HepG2 (cell line): ENCODE measurements around the gene RRAD. TPM values are rescaled to one million over a fixed set of nuclear protein-coding genes. Genes with fewer than 3 reads are reported as not detected.

Experiments
- ARID2 ChIP-seq: sonication (generic); formaldehyde crosslinking; IDR thresholded peaks from 2 replicates; pipeline ENCODE4 v1.8.1; 2022; ENCODE audit warnings: mild to moderate bottlenecking, missing genetic modification reagents, borderline replicate concordance
- E2F1 ChIP-seq: sonication (generic); formaldehyde crosslinking; IDR thresholded peaks from 2 replicates; pipeline ENCODE4 v1.5.0; 2020; ENCODE audit warnings: missing genetic modification reagents
- ELF1 ChIP-seq: sonication (generic); formaldehyde crosslinking; IDR thresholded peaks from 2 replicates; pipeline ENCODE4 v1.4.0; 2020; ENCODE audit warnings: missing genetic modification reagents
- HOXA7 ChIP-seq: sonication (generic); formaldehyde crosslinking; IDR thresholded peaks from 2 replicates; pipeline ENCODE4 v1.8.1; 2022; ENCODE audit warnings: mild to moderate bottlenecking, missing genetic modification reagents, moderate library complexity
- JDP2 ChIP-seq: sonication (generic); formaldehyde crosslinking; IDR thresholded peaks from 2 replicates; pipeline ENCODE4 v1.8.1; 2022; ENCODE audit warnings: missing genetic modification reagents, borderline replicate concordance
- KDM4B ChIP-seq: sonication (generic); formaldehyde crosslinking; IDR thresholded peaks from 2 replicates; pipeline ENCODE4 v1.4.0; 2020; ENCODE audit warnings: missing genetic modification reagents
- KDM6A ChIP-seq: IDR thresholded peaks from 2 replicates; pipeline ENCODE4 v1.6.1; 2016; ENCODE audit warnings: low read depth
- NCOA1 ChIP-seq: sonication (generic); formaldehyde crosslinking; IDR thresholded peaks from 2 replicates; pipeline ENCODE4 v1.9.0; 2021; ENCODE audit warnings: missing genetic modification reagents
- RAD51 ChIP-seq: fragments of 450-650 bp; IDR thresholded peaks from 2 replicates; pipeline ENCODE4 v1.6.1; 2016; ENCODE audit warnings: borderline replicate concordance
- RARG ChIP-seq: sonication (generic); formaldehyde crosslinking; IDR thresholded peaks from 2 replicates; pipeline ENCODE4 v1.4.0; 2020; ENCODE audit warnings: low read depth, mild to moderate bottlenecking, missing genetic modification reagents
- RBM39 ChIP-seq: fragments of 200-400 bp; formaldehyde crosslinking; IDR thresholded peaks from one replicate; pipeline ENCODE4 v1.6.1; 2018; ENCODE audit warnings: antibody characterized with exemption, mild to moderate bottlenecking, low read depth, low read length; ENCODE audit not compliant: poor library complexity, severe bottlenecking
- SRF ChIP-seq: IDR thresholded peaks from 2 replicates; pipeline ENCODE4 v1.6.1; 2011; ENCODE audit warnings: mild to moderate bottlenecking, low read depth, low read length, moderate library complexity
- TARDBP ChIP-seq: sonication (generic); formaldehyde crosslinking; IDR thresholded peaks from 2 replicates; pipeline ENCODE4 v1.8.0; 2022; ENCODE audit warnings: mild to moderate bottlenecking, missing genetic modification reagents
- ZHX2 ChIP-seq, 2 experiments: sonication (generic) in 1 of 2; formaldehyde crosslinking in 1 of 2; IDR thresholded peaks; 2 replicates each; pipeline versions ENCODE4 v1.6.1 to v1.9.0; 2014 to 2022; ENCODE audit warnings: antibody characterized with exemption in 1 of 2, borderline replicate concordance in 1 of 2, inconsistent platforms in 1 of 2, low read depth in 1 of 2, missing genetic modification reagents in 1 of 2
- ZNF264 ChIP-seq: sonication (generic); formaldehyde crosslinking; IDR thresholded peaks from 2 replicates; pipeline ENCODE4 v1.4.0; 2020; ENCODE audit warnings: missing genetic modification reagents
- ZNF274 ChIP-seq: sonication (generic); formaldehyde crosslinking; IDR thresholded peaks from 2 replicates; pipeline ENCODE4 v1.5.1; 2020; ENCODE audit warnings: mild to moderate bottlenecking, missing genetic modification reagents
- ZNF720 ChIP-seq: sonication (generic); formaldehyde crosslinking; IDR thresholded peaks from 2 replicates; pipeline ENCODE4 v1.4.0; 2020; ENCODE audit warnings: missing genetic modification reagents
- ZNF784 ChIP-seq: sonication (generic); formaldehyde crosslinking; IDR thresholded peaks from 2 replicates; pipeline ENCODE4 v1.5.1; 2020; ENCODE audit warnings: missing genetic modification reagents, mild to moderate bottlenecking, borderline replicate concordance
- ZSCAN21 ChIP-seq: sonication (generic); formaldehyde crosslinking; IDR thresholded peaks from 2 replicates; pipeline ENCODE4 v1.8.0; 2022; ENCODE audit warnings: mild to moderate bottlenecking, missing genetic modification reagents, moderate library complexity, borderline replicate concordance
- polyA plus RNA-seq, 8 experiments: library from polyadenylated mRNA; depleted of rRNA in 3 of 8; stranded (reverse) in 7 of 8; unstranded in 1 of 8; fragments of >200 nt; fragmentation: Illumina TruSeq in 4 of 8; extraction: Trizol in 4 of 8; gene quantifications; 2 replicates each; pipeline versions ENCODE4 v1.2.1 to v1.2.3, GENCODE V29; 2011 to 2016; ENCODE audit warnings: low read depth in 4 of 8, missing spikeins in 1 of 8, mixed read lengths in 1 of 8; ENCODE audit not compliant: insufficient read depth in 1 of 8
- total RNA-seq, 5 experiments: library from RNA; depleted of rRNA; stranded (reverse); fragments of >200 nt; fragmentation: Illumina TruSeq; extraction: Trizol; gene quantifications; 2 replicates each; pipeline ENCODE4 v1.2.3, GENCODE V29; 2016; ENCODE audit warnings: low read depth in 1 of 5
- TF ChIP-seq, protein P1 (sequence below): sonication (generic); formaldehyde crosslinking; IDR thresholded peaks from 2 replicates; pipeline ENCODE4 v1.8.1; 2023; ENCODE audit warnings: mild to moderate bottlenecking, missing genetic modification reagents

RRAD gene
- total and polyA plus RNA-seq, 2 of the 13 experiments (the other 11 are each of a cell fraction or from before 2014, with no cell fraction given): 0.80 to 1.1 TPM

DNA sequence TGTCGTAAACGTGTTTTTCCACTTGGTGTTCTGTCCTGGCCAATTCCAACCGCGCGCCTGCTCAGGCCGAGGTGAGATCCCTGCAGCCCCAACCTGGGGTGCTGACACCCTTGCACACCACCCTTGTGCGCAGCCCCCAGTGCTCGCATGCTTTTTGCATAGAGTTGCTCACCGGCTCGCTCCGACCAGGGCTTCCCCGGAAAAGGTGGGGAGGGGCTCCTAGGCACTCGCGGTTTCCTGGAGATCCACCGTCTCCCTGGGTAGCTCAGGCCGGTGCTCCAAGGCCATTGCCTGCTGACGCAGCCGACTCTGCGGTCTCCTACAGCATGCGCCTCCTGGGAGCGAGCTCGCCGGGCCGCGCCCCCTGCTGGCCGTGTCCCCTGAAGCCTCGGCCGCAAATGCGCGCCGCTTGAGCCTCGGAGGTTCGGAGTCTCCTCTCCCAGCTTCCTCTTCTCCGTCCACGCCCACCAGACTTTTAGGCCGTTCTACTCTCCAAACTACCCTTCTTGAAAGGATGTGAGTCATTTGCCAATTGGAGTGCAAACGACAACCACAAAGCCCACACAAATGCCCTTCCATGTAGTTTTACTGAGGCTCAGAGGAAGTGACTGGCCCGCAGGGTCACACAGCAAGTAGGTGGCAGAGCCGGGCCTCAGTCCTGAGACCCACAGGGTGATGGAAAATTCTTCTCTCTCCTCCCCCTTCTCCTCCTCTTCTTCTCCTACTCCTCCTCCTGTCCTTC, 52.2 kb downstream of the RRAD start (continued):
- TF ChIP-seq RBM39 (peak; percentile 70), ZNF720 (CRISPR knock-in tag) (no peak), JDP2 (CRISPR knock-in tag) (no peak), ZHX2 (IDR thresholded peaks at IDR 0.05; ENCODE audit: low read depth) (no peak), ZHX2 (CRISPR knock-in tag; IDR thresholded peaks at IDR 0.05; ENCODE audit: borderline replicate concordance) (no peak), RARG (CRISPR knock-in tag) (no peak), ZNF784 (CRISPR knock-in tag) (no peak), SRF (no peak), NCOA1 (CRISPR knock-in tag) (0 out of 2 replicates have a peak, but pooled peaks have one; percentile 36), HOXA7 (no peak), TARDBP (CRISPR knock-in tag) (peak; percentile 93), ZNF264 (CRISPR knock-in tag) (0 out of 2 replicates have a peak, but pooled peaks have one; percentile 57), E2F1 (CRISPR knock-in tag) (no peak), ZSCAN21 (peak; percentile 79), KDM4B (0 out of 2 replicates have a peak, but pooled peaks have one; percentile 46), ARID2 (CRISPR knock-in tag) (peak; percentile 85; the same call in 1 of the 2 replicates), ZNF274 (no peak), ELF1 (peak; percentile 37; the same call in 1 of the 2 replicates), KDM6A (no peak), RAD51 (no peak)
- TF ChIP-seq, protein P1, sequence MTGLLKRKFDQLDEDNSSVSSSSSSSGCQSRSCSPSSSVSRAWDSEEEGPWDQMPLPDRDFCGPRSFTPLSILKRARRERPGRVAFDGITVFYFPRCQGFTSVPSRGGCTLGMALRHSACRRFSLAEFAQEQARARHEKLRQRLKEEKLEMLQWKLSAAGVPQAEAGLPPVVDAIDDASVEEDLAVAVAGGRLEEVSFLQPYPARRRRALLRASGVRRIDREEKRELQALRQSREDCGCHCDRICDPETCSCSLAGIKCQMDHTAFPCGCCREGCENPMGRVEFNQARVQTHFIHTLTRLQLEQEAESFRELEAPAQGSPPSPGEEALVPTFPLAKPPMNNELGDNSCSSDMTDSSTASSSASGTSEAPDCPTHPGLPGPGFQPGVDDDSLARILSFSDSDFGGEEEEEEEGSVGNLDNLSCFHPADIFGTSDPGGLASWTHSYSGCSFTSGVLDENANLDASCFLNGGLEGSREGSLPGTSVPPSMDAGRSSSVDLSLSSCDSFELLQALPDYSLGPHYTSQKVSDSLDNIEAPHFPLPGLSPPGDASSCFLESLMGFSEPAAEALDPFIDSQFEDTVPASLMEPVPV (CRISPR knock-in tag): peak; percentile 95
